Activated CD4-positive, alpha-beta T cell treated with anti-CD3 and anti-CD28 coated beads, Interleukin-2, amount 10 ng/mL, durations not matched to agents 7 days and 5 days (primary cell): Measurements from ENCODE around the gene SMOC2. TPM values are rescaled to one million over a fixed set of nuclear protein-coding genes. Genes with fewer than 3 reads are reported as not detected.

Experiments used
- CTCF ChIA-PET: fragments of 350-600 bp; sonication (Branson Sonifier 250); formaldehyde crosslinking; loops from one replicate; lab custom pipeline; 2021; ENCODE audit warnings: antibody characterized with exemption; lab: Charles Lee
- POLR2A ChIA-PET: fragments of 350-600 bp; sonication (Branson Sonifier 250); formaldehyde crosslinking; loops from one replicate; lab custom pipeline; 2021; ENCODE audit warnings: antibody characterized with exemption; lab: Charles Lee
- DNase-seq: peaks from one replicate; pipeline ENCODE4 v3.0.0-alpha.2; 2020
- H3K27ac Mint-ChIP-seq: one replicate; pipeline ENCODE4 v1.8.0; 2021; ENCODE audit warnings: mild to moderate bottlenecking, moderate library complexity, mixed read lengths
- H3K27me3 Mint-ChIP-seq: one replicate; pipeline ENCODE4 v1.8.0; 2021; ENCODE audit warnings: mixed read lengths
- H3K36me3 Mint-ChIP-seq: one replicate; pipeline ENCODE4 v1.8.0; 2021; ENCODE audit warnings: low read depth, mixed read lengths
- H3K4me1 Mint-ChIP-seq: one replicate; pipeline ENCODE4 v1.8.0; 2021; ENCODE audit warnings: mixed read lengths
- H3K4me3 Mint-ChIP-seq: one replicate; pipeline ENCODE4 v1.8.0; 2021; ENCODE audit warnings: mild to moderate bottlenecking, moderate library complexity, mixed read lengths
- H3K9me3 Mint-ChIP-seq: one replicate; pipeline ENCODE4 v1.8.0; 2021; ENCODE audit warnings: mixed read lengths
- total RNA-seq, 2 experiments: library from RNA; stranded (reverse); gene quantifications; one replicate each; pipeline ENCODE4 v1.2.3, GENCODE V29; 2021

SMOC2 gene
- total RNA-seq, 2 experiments from 2014 or later, result not detected

GRCh38 chr6:168624540-168624939 is 183.6 kb downstream of the SMOC2 start:
- POLR2A ChIA-PET, result no interaction called here
- CTCF ChIA-PET, result no interaction called here
- Mint-ChIP-seq H3K36me3 (no peaks in the 10 kb centered on the region), H3K27ac (no peak overlapping the region), H3K4me1 (no peaks in the 10 kb centered on the region), H3K9me3 (peaks cover 6% of the 10 kb centered on the region), H3K27me3 (peaks cover under 1% of the 10 kb centered on the region), H3K4me3 (no peak overlapping the region)
- DNase-seq, result no peak

- CTCF ChIA-PET, result no interaction called here
These were observed 184.0 kb downstream of the SMOC2 start for GRCh38 chr6:168624948-168625347.

DNA sequence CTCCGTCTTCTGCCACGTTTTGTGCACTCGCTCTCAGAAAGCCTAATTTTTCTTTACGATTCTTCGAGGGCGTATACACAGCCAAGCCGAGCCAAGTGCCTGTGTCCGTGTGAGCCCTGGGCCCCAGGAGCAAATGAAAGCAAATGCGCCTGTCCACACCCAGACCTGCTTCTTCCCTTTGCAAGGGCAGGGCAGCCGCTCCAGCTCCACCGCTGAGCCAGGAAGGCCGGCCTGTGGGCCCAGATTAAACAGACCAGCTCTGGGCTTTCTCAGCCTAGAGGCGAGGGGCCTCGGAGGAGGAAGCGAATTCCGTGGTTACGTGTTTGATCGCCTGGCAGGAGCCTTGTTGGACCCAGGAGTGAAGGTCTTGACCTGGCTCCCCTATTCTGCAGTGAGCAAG is 184.6 kb downstream of the SMOC2 start:
- peaks cover 6% of the 10 kb centered on the region for H3K9me3 Mint-ChIP-seq
- no peak overlapping the region for H3K4me3 Mint-ChIP-seq
- ChIA-PET CTCF (no interaction called here), POLR2A (no interaction called here)
- no peak overlapping the region for H3K27ac Mint-ChIP-seq
- no peaks in the 10 kb centered on the region for H3K36me3 Mint-ChIP-seq
- H3K4me1 Mint-ChIP-seq, result no peaks in the 10 kb centered on the region
- H3K27me3 Mint-ChIP-seq, result no peaks in the 10 kb centered on the region
- DNase-seq, result no peak

More at GRCh38 chr6:168624948-168625347, 184.0 kb downstream of the SMOC2 start:
- H3K9me3 Mint-ChIP-seq, result peaks cover 6% of the 10 kb centered on the region
- H3K4me3 Mint-ChIP-seq, result no peak overlapping the region
- H3K4me1 Mint-ChIP-seq, result no peaks in the 10 kb centered on the region
- H3K36me3 Mint-ChIP-seq, result no peaks in the 10 kb centered on the region
- no peak for DNase-seq
- H3K27me3 Mint-ChIP-seq, result no peaks in the 10 kb centered on the region
- H3K27ac Mint-ChIP-seq, result no peak overlapping the region
- POLR2A ChIA-PET, result no interaction called here

DNA sequence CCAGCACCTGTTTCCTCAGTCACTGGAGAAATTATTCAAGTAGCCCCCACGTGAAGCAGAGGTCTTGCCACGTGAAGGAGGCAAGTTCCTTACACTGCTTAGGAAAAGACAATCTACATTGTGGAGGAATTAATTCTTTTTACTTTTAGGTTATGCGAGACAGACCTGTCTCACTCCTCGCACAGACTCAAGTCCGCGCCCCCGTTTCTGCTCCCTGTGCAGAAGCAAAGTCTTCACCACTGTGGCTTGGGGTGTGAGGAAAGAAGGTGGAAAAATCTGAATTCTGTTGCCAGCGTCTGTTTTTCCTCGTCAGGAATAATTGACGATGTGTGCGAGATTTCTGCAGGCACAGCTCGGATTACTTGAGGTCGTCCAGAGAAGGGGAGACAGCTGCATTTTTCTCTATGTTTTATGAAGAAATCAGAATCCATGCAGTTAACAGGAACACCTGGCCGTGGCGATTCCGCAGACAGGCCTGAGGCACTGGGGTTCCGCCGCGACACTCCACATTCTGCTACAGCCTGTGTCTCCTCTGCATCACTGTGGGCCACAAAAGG is 185.1 kb downstream of the SMOC2 start:
- no peak overlapping the region for H3K4me3 Mint-ChIP-seq
- H3K4me1 Mint-ChIP-seq, result no peaks in the 10 kb centered on the region
- DNase-seq, result no peak
- no peaks in the 10 kb centered on the region for H3K27me3 Mint-ChIP-seq
- H3K27ac Mint-ChIP-seq, result no peak overlapping the region
- CTCF ChIA-PET, result no interaction called here
- H3K9me3 Mint-ChIP-seq, result peaks cover 5% of the 10 kb centered on the region
- POLR2A ChIA-PET, result no interaction called here
- H3K36me3 Mint-ChIP-seq, result no peaks in the 10 kb centered on the region

DNA sequence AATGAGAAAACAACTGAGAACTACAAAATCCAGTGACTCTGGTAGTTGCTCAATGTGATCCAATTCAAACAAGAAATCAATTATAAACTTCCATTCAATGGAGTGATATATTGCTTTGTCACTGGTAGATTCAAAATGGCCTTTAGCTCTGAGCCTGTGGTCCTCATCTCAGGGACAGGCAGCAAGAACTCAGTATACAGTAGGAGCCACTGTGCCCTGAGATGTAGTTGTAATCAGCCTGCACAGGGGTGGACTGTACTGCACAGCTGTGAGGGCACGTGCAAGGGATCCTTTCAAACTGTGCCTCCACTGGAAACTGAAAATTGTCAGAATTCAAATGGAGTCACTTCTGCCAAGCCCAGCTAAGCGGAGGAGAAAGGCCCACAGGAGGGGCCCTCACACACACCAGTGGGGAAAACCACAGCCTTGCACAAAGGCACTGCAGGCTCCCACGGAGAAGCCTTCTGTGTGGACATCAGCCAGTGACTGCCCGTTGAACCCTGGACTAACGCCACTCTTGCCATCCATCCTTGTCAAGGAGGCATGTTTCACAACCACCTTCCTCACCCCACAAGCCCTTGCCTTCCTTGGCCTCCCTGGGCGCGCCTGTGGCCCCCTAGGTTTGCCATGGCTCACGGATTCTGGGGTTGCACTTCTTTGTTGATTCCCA is 186.7 kb downstream of the SMOC2 start:
- Mint-ChIP-seq H3K4me1 (no peaks in the 10 kb centered on the region), H3K36me3 (no peaks in the 10 kb centered on the region), H3K27ac (no peak overlapping the region), H3K27me3 (no peaks in the 10 kb centered on the region), H3K4me3 (no peak overlapping the region), H3K9me3 (no peaks in the 10 kb centered on the region)
- ChIA-PET CTCF (interaction anchor here (1.4 kb wide), 1 partner anchor 8 kb away, joined by 3 read pairs; no protein-coding TSS in a partner anchor), POLR2A (no interaction called here)
- DNase-seq, result no peak

GRCh38 chr6:168628176-168628553 is 187.2 kb downstream of the SMOC2 start:
- H3K4me1 Mint-ChIP-seq, result no peaks in the 10 kb centered on the region
- no peak overlapping the region for H3K4me3 Mint-ChIP-seq
- H3K27me3 Mint-ChIP-seq, result no peaks in the 10 kb centered on the region
- H3K36me3 Mint-ChIP-seq, result no peaks in the 10 kb centered on the region
- ChIA-PET POLR2A (no interaction called here), CTCF (interaction anchor here (1.4 kb wide), 1 partner anchor 8 kb away, joined by 3 read pairs; no protein-coding TSS in a partner anchor)
- no peaks in the 10 kb centered on the region for H3K9me3 Mint-ChIP-seq
- no peak for DNase-seq
- H3K27ac Mint-ChIP-seq, result no peak overlapping the region

DNA sequence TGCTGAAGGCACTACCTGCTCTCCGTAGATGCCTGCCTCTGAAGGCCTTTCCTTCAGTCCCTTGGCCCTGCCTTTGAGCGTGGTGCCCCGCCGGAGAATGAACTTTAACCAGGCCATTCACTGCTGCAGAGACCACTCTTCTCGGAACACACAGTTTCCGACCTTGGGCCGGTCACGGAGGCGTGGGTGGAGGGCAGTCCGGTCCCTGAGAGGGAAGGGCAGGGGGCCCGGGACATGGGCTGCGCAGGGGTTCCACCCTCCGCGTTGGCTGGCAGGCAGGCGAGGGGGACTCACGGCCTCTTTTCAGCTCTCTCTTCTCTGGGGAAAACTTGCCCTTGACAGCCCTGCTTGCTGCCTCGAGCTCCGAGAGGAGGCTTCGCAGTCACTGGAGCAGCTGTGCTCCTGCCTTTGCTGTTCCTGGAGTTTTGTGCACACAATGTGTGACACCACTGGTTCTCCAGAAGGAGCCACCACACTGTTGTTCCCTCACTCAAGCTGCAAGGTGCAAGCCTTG is 187.8 kb downstream of the SMOC2 start:
- POLR2A ChIA-PET, result no interaction called here

DNA sequence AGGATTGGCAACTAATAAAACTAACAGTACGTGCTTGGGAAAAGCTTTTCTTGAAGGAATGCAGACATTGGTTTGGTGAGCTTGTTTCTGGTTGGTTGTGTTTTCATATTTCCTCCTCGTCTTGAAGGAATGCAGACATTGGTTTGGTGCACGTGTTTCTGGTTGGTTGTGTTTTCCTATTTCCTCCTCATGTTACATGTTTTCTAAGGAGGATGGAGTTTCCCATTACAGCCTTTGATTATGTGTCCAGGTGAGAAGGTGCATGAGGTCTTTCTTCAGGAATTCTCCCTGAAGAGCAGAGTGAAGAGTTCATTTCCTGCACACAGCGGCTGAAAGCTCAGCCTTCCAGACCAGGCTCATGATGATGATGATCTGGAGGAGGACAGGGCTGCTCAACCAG is 190.6 kb downstream of the SMOC2 start:
- CTCF ChIA-PET, result no interaction called here
- no peak overlapping the region for H3K4me3 Mint-ChIP-seq
- POLR2A ChIA-PET, result no interaction called here
- DNase-seq, result no peak
- no peak overlapping the region for H3K27ac Mint-ChIP-seq
- H3K9me3 Mint-ChIP-seq, result peaks cover 8% of the 10 kb centered on the region
- H3K4me1 Mint-ChIP-seq, result no peaks in the 10 kb centered on the region
- no peaks in the 10 kb centered on the region for H3K27me3 Mint-ChIP-seq
- H3K36me3 Mint-ChIP-seq, result no peaks in the 10 kb centered on the region

More for the DNA sequence above, 187.8 kb downstream of the SMOC2 start:
- CTCF ChIA-PET, result no interaction called here
- DNase-seq, result no peak
- Mint-ChIP-seq H3K4me1 (no peaks in the 10 kb centered on the region), H3K27ac (no peak overlapping the region), H3K27me3 (no peaks in the 10 kb centered on the region), H3K4me3 (no peak overlapping the region), H3K36me3 (no peaks in the 10 kb centered on the region), H3K9me3 (peaks cover 4% of the 10 kb centered on the region)

DNA sequence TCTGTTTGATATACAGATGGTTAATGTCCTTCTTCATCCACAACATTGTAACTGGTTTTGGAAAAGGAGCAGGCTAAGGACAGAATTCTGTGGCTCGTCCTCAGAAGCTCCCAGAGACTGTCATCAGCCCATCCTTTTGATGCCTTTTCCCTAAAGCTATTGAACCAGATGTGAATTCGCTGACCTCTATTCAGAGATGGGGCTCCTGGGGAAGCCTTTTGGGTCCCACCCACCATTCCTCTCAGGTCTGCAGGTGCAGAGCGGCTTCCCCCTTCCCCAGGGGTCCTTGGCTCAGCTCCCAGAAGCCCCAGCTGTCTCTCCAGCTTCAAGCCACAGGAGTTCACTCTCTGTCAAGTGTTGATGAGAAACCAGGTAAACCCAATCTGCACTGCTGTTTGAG is 191.7 kb downstream of the SMOC2 start:
- Mint-ChIP-seq H3K27ac (no peak overlapping the region), H3K4me3 (no peak overlapping the region), H3K36me3 (no peaks in the 10 kb centered on the region), H3K4me1 (no peaks in the 10 kb centered on the region), H3K27me3 (no peaks in the 10 kb centered on the region), H3K9me3 (peaks cover 8% of the 10 kb centered on the region)
- no peak for DNase-seq
- ChIA-PET POLR2A (no interaction called here), CTCF (no interaction called here)

DNA sequence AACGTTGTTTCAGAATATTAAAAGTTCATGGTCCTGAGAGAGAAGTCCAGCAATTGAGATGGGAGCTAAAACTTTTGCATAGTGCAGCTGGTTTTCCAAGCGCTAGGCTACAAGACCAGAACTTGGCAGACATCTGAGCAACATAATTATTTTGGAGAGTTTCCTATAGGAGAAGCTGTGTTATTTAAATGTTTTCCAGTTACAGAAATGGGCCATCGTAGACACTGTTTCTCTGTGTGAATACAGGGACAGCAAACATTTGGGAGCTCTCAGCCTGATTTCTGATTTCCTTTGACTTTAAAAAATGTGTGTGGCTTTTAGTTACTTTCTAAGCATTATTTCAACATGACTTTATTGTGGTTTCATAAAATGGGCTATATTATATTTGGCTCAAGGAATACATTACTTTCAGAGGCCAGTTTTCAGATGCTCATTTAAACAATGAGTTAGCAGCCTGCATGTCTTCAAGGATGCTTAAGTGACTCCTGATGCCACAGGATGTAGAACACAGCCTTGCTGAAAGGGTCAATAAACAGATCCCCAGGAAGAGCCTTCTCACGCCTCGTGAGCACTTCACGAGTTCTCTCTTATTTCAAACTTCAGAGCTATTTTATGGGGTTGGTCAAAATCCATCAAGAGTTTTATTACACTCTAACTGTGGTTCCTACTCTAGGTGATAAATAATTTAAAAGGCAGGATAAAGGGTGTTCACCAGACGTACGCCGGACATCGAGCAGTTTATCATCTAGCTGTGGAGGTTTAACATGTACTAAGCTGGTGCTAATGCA is 193.8 kb downstream of the SMOC2 start:
- Mint-ChIP-seq H3K27ac (no peak overlapping the region), H3K9me3 (peaks cover 8% of the 10 kb centered on the region), H3K27me3 (no peaks in the 10 kb centered on the region), H3K4me1 (no peaks in the 10 kb centered on the region), H3K4me3 (no peak overlapping the region), H3K36me3 (no peaks in the 10 kb centered on the region)
- ChIA-PET POLR2A (no interaction called here), CTCF (no interaction called here)
- no peak for DNase-seq

- CTCF ChIA-PET, result interaction anchor here (1.0 kb wide), 1 partner anchor 9 kb away, joined by 3 read pairs; no protein-coding TSS in a partner anchor
- Mint-ChIP-seq H3K9me3 (peaks cover 8% of the 10 kb centered on the region), H3K27ac (no peak overlapping the region), H3K4me3 (no peak overlapping the region), H3K4me1 (no peaks in the 10 kb centered on the region), H3K27me3 (no peaks in the 10 kb centered on the region), H3K36me3 (no peaks in the 10 kb centered on the region)
- POLR2A ChIA-PET, result no interaction called here
- DNase-seq, result no peak
These were observed 195.4 kb downstream of the SMOC2 start for GRCh38 chr6:168636147-168637004.

DNA sequence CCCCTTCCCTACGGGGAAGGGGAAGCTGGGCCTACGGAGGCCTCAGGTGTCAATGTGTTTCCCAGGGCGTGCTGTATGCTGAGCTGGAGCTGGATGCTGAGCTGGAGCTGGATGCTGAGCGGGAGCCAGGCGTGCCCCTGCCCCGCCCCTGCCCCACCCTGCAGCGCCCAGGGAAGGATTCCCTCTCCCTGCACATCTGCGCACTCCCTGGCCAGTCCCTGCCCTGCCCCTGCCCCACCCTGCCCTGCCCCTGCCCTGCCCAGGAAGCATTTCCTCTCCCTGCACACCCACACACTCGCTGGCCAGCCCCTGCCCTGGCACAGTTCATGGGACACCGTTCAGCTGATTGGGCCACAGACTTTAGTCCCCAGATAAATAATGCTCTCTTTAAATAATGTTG is 196.8 kb downstream of the SMOC2 start:
- Mint-ChIP-seq H3K27me3 (no peaks in the 10 kb centered on the region), H3K27ac (no peak overlapping the region), H3K4me3 (no peak overlapping the region), H3K36me3 (no peaks in the 10 kb centered on the region), H3K9me3 (peaks cover 8% of the 10 kb centered on the region), H3K4me1 (no peaks in the 10 kb centered on the region)
- DNase-seq, result no peak
- ChIA-PET CTCF (no interaction called here), POLR2A (no interaction called here)
